PC-9 (cell line): ENCODE data around the gene SLC22A12. TPM values are rescaled to one million over a fixed set of nuclear protein-coding genes. Genes with fewer than 3 reads are reported as not detected.

Source experiments
- BruUV-seq: library from RNA; stranded (reverse); fragments of 400-500 nt; replicated peaks from 2 replicates; lab custom pipeline; 2021; lab: Mats Ljungman, UMichigan
- CTCF ChIA-PET: fragments of 300-600 bp; sonication (Branson Sonifier 250); formaldehyde crosslinking; loops from one replicate; lab custom pipeline; 2022; ENCODE audit warnings: antibody characterized with exemption; lab: Charles Lee
- POLR2A ChIA-PET: fragments of 300-600 bp; sonication (Branson Sonifier 250); formaldehyde crosslinking; loops from one replicate; lab custom pipeline; 2022; ENCODE audit warnings: antibody characterized with exemption; ENCODE audit not compliant: unreplicated experiment; lab: Charles Lee
- DNase-seq, 2 experiments: peaks; one replicate each; pipeline versions ENCODE4 v3.0.0 to v3.0.0-alpha.2; 2015 to 2022; ENCODE audit warnings: mixed read lengths in 1 of 2
- H2AFZ ChIP-seq: fragments of 200-600 bp; sonication (generic); 2 replicates; pipeline ENCODE4 v1.8.1; 2017; ENCODE audit warnings: antibody characterized with exemption
- H3F3A ChIP-seq: fragments of 200-600 bp; sonication (generic); 2 replicates; pipeline ENCODE4 v1.8.1; 2017; ENCODE audit warnings: antibody characterized with exemption, mild to moderate bottlenecking, low read depth; ENCODE audit not compliant: insufficient read depth
- H3K27ac ChIP-seq: fragments of 200-600 bp; sonication (generic); 2 replicates; pipeline ENCODE4 v1.6.1; 2016; ENCODE audit warnings: mixed run types
- H3K27me3 ChIP-seq: fragments of 200-600 bp; sonication (generic); 2 replicates; pipeline ENCODE4 v1.6.1; 2016; ENCODE audit warnings: low read depth, mixed run types; ENCODE audit not compliant: insufficient read depth
- H3K36me3 ChIP-seq: fragments of 200-600 bp; sonication (generic); 2 replicates; pipeline ENCODE4 v1.6.1; 2016; ENCODE audit warnings: low read depth, mixed run types
- H3K4me1 ChIP-seq: fragments of 200-600 bp; sonication (generic); replicated peaks from 2 replicates; pipeline ENCODE4 v1.6.1; 2016; ENCODE audit warnings: mixed run types; ENCODE audit not compliant: insufficient read depth
- H3K4me2 ChIP-seq: fragments of 200-600 bp; sonication (generic); 2 replicates; pipeline ENCODE4 v1.6.1; 2017; ENCODE audit warnings: mixed run types
- H3K4me3 ChIP-seq: fragments of 200-600 bp; sonication (generic); 2 replicates; pipeline ENCODE4 v1.6.1; 2016; ENCODE audit warnings: mixed run types
- H3K79me2 ChIP-seq: fragments of 200-600 bp; sonication (generic); 2 replicates; pipeline ENCODE4 v1.6.1; 2017; ENCODE audit warnings: low read depth, mixed run types
- H3K9me2 ChIP-seq: fragments of 200-600 bp; sonication (generic); 2 replicates; pipeline ENCODE4 v1.8.1; 2017; ENCODE audit warnings: mild to moderate bottlenecking; ENCODE audit not compliant: insufficient read depth
- H3K9me3 ChIP-seq: fragments of 200-600 bp; sonication (generic); 2 replicates; pipeline ENCODE4 v1.8.1; 2016; ENCODE audit warnings: low read depth; ENCODE audit not compliant: insufficient read depth
- H4K20me1 ChIP-seq: fragments of 200-600 bp; sonication (generic); 2 replicates; pipeline ENCODE4 v1.8.1; 2017; ENCODE audit not compliant: insufficient read depth
- EZH2 ChIP-seq: fragments of 200-600 bp; sonication (generic); IDR thresholded peaks from 2 replicates; pipeline ENCODE4 v1.8.0; 2017; ENCODE audit warnings: antibody characterized with exemption, low read depth
- intact Hi-C: fragments of 100-400 bp; cut with micrococcal nuclease; formaldehyde crosslinking; loops from one replicate; pipeline ENCODE4 v1.10.0; 2022; ENCODE audit not compliant: unreplicated experiment
- total RNA-seq: library from RNA; stranded (reverse); gene quantifications from 2 replicates; pipeline ENCODE4 v1.2.3, GENCODE V29; 2021
- TF ChIP-seq, protein P1 (sequence below): fragments of 200-600 bp; sonication (generic); conservative IDR thresholded peaks from 2 replicates; pipeline ENCODE4 v1.6.1; 2017; ENCODE audit warnings: mixed run types, antibody characterized with exemption, mild to moderate bottlenecking, moderate library complexity

The SLC22A12 gene
- total RNA-seq, 1 experiment from 2014 or later: not detected

DNA sequence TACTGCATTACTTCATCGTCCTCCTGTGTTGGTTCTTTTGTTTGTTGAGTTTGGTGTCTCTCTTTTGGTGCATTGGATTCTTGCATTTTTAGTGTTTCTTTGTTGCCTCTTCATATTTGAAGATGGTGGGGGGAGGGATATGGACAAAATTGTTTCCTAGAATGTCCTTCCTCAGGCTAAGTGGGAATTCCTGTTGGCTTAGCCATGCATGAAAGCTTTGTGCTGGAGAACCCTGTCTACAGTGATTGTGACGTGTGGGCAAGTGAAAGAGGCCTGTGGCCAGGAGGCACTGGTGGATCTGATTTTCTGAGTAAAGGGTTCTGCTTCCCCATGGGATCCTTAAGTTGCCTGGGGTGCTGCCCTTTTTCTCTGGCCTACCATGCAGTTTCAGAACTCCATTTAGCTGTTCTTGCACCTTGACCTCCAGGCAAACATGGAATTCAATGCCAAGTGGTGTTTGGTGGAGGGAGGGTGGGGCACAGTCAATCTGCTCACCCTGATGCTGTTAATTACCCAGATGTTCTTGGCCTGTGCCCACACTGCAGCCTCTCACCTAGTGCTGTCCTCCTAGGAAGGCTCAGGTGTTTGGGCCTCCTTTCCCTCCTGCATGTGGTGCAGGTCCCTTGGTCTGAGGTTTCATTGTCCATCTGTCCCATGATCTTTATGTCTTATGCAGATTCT, 46.3 kb upstream of the SLC22A12 start:
- CTCF ChIA-PET: interaction anchor here (0.6 kb wide), 1 partner anchor 32 kb away, joined by 4 read pairs; no protein-coding TSS in a partner anchor
- Histone ChIP-seq H4K20me1 (no peaks in the 10 kb centered on the region), H3K27me3 (peaks cover 6% of the 10 kb centered on the region; the same call in 1 of the 2 replicates), H3K27ac (no peak overlapping the region), H3K4me2 (peak overlapping the region; percentile 37; the same call in 1 of the 2 replicates), H3F3A (no peaks in the 10 kb centered on the region), H3K4me3 (no peak overlapping the region), H2AFZ (no peak overlapping the region), H3K36me3 (no peaks in the 10 kb centered on the region), H3K9me2 (no peaks in the 10 kb centered on the region), H3K79me2 (no peaks in the 10 kb centered on the region), H3K4me1 (peaks cover 20% of the 10 kb centered on the region), H3K9me3 (no peaks in the 10 kb centered on the region)
- POLR2A ChIA-PET: no interaction called here
- intact Hi-C loops: no loop called here
- no TSS peak for BruUV-seq
- TF ChIP-seq EZH2: no peak
- TF ChIP-seq, protein P1, sequence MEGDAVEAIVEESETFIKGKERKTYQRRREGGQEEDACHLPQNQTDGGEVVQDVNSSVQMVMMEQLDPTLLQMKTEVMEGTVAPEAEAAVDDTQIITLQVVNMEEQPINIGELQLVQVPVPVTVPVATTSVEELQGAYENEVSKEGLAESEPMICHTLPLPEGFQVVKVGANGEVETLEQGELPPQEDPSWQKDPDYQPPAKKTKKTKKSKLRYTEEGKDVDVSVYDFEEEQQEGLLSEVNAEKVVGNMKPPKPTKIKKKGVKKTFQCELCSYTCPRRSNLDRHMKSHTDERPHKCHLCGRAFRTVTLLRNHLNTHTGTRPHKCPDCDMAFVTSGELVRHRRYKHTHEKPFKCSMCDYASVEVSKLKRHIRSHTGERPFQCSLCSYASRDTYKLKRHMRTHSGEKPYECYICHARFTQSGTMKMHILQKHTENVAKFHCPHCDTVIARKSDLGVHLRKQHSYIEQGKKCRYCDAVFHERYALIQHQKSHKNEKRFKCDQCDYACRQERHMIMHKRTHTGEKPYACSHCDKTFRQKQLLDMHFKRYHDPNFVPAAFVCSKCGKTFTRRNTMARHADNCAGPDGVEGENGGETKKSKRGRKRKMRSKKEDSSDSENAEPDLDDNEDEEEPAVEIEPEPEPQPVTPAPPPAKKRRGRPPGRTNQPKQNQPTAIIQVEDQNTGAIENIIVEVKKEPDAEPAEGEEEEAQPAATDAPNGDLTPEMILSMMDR: no peak
- DNase-seq: no peak

GRCh38 chr11:64545619-64546018, 45.4 kb upstream of the SLC22A12 start:
- BruUV-seq: no TSS peak
- Histone ChIP-seq H3K9me2 (no peaks in the 10 kb centered on the region), H3K9me3 (no peaks in the 10 kb centered on the region), H4K20me1 (no peaks in the 10 kb centered on the region), H3K36me3 (no peaks in the 10 kb centered on the region), H3K27me3 (no peaks in the 10 kb centered on the region), H3K4me1 (peaks cover 20% of the 10 kb centered on the region), H3K4me2 (peak overlapping the region; percentile 37), H2AFZ (no peak overlapping the region), H3K27ac (no peak overlapping the region), H3F3A (no peaks in the 10 kb centered on the region), H3K4me3 (no peak overlapping the region), H3K79me2 (no peaks in the 10 kb centered on the region)
- peak; percentile 83 to 94 for DNase-seq
- POLR2A ChIA-PET: interaction anchor here (0.6 kb wide), 1 partner anchor 170 kb away, joined by 3 read pairs; no protein-coding TSS in a partner anchor
- intact Hi-C loops: no loop called here
- CTCF ChIA-PET: no interaction called here
- no peak for TF ChIP-seq EZH2
- TF ChIP-seq, protein P1: no peak

GRCh38 chr11:64546176-64546575, 44.8 kb upstream of the SLC22A12 start:
- TF ChIP-seq EZH2: no peak
- TF ChIP-seq, protein P1: no peak
- Histone ChIP-seq H3K27ac (no peak overlapping the region), H3K36me3 (no peaks in the 10 kb centered on the region), H3K9me2 (no peaks in the 10 kb centered on the region), H3K4me1 (peaks cover 20% of the 10 kb centered on the region), H3F3A (no peaks in the 10 kb centered on the region), H3K9me3 (no peaks in the 10 kb centered on the region), H3K4me3 (no peak overlapping the region), H4K20me1 (no peaks in the 10 kb centered on the region), H3K79me2 (no peaks in the 10 kb centered on the region), H3K4me2 (0 out of 2 replicates have a peak overlapping the region, but pooled peaks have one; percentile 37), H3K27me3 (no peaks in the 10 kb centered on the region), H2AFZ (no peak overlapping the region)
- intact Hi-C loops: no loop called here
- BruUV-seq: no TSS peak
- no peak for DNase-seq
- ChIA-PET POLR2A (interaction anchor here (0.6 kb wide), 1 partner anchor 170 kb away, joined by 3 read pairs; no protein-coding TSS in a partner anchor), CTCF (no interaction called here)
